ENCODE measurements around the gene SLIT3.
"Not testable (repeated sequence)": the region's sequence is repeated elsewhere in the genome, so short reads cannot be mapped to it uniquely, and the experiment has no call there.

Gene SLIT3

GRCh38 chr5:168749391-168750100 lies 551.4 kb downstream of the SLIT3 start:
- no peak for DNase-seq

- no peak for DNase-seq
These were observed 552.8 kb downstream of the SLIT3 start for GRCh38 chr5:168747987-168748777.

- DNase-seq: no peak
These were observed 553.9 kb downstream of the SLIT3 start for GRCh38 chr5:168746893-168747640.

- not testable (repeated sequence) for DNase-seq
These were observed 554.6 kb downstream of the SLIT3 start for GRCh38 chr5:168746126-168746892.

- DNase-seq: no peak
These were observed 557.3 kb downstream of the SLIT3 start for GRCh38 chr5:168743617-168744016.

- not testable (repeated sequence) for DNase-seq
These were observed 558.6 kb downstream of the SLIT3 start for GRCh38 chr5:168742311-168742710.

GRCh38 chr5:168740811-168741213 lies 560.1 kb downstream of the SLIT3 start:
- no peak for DNase-seq

- DNase-seq: no peak
These were observed 560.7 kb downstream of the SLIT3 start for GRCh38 chr5:168740092-168740800.

- no peak for DNase-seq
These were observed 563.9 kb downstream of the SLIT3 start for GRCh38 chr5:168737066-168737465.

- DNase-seq: no peak
These were observed 564.6 kb downstream of the SLIT3 start for GRCh38 chr5:168736281-168736831.

GRCh38 chr5:168734620-168735300 lies 566.2 kb downstream of the SLIT3 start:
- DNase-seq: no peak

- DNase-seq: no peak
These were observed 566.8 kb downstream of the SLIT3 start for GRCh38 chr5:168734119-168734518.

- no peak for DNase-seq
These were observed 572.3 kb downstream of the SLIT3 start for GRCh38 chr5:168728546-168729211.

- DNase-seq: no peak
These were observed 573.4 kb downstream of the SLIT3 start for GRCh38 chr5:168727547-168727946.

GRCh38 chr5:168726342-168726741 lies 574.6 kb downstream of the SLIT3 start:
- no peak for DNase-seq

GRCh38 chr5:168724227-168724626 lies 576.7 kb downstream of the SLIT3 start:
- DNase-seq: no peak

- DNase-seq: no peak
These were observed 577.9 kb downstream of the SLIT3 start for GRCh38 chr5:168723037-168723436.

- no peak for DNase-seq
These were observed 579.0 kb downstream of the SLIT3 start for GRCh38 chr5:168721966-168722365.

- DNase-seq: no peak
These were observed 579.8 kb downstream of the SLIT3 start for GRCh38 chr5:168721002-168721753.

GRCh38 chr5:168720575-168720974 lies 580.4 kb downstream of the SLIT3 start:
- DNase-seq: no peak

Data from activated T-cell treated with anti-CD3 and anti-CD28 coated beads for 4 hours (primary cell).